ENCODE measurements around the gene UGT3A2.
"Not testable (repeated sequence)": the region's sequence is repeated elsewhere in the genome, so short reads cannot be mapped to it uniquely, and the experiment has no call there.

UGT3A2 gene

GRCh38 chr5:36049949-36050348 lies 16.7 kb downstream of the UGT3A2 start:
- DNase-seq: no peak

- no peak for DNase-seq
These were observed 19.1 kb downstream of the UGT3A2 start for GRCh38 chr5:36047384-36048160.

- DNase-seq: no peak
These were observed 20.8 kb downstream of the UGT3A2 start for GRCh38 chr5:36045895-36046294.

- DNase-seq: no peak
These were observed 25.2 kb downstream of the UGT3A2 start for GRCh38 chr5:36041537-36041845.

GRCh38 chr5:36040651-36041536 lies 25.8 kb downstream of the UGT3A2 start:
- DNase-seq: no peak

- no peak for DNase-seq
These were observed 31.0 kb downstream of the UGT3A2 start for GRCh38 chr5:36035696-36036095.

GRCh38 chr5:36034536-36035134 lies 32.0 kb downstream of the UGT3A2 start:
- not testable (repeated sequence) for DNase-seq

GRCh38 chr5:36033486-36033885 lies 33.2 kb downstream of the UGT3A2 start:
- DNase-seq: no peak

GRCh38 chr5:36033047-36033446 lies 33.6 kb downstream of the UGT3A2 start:
- DNase-seq: no peak

GRCh38 chr5:36031223-36031622 lies 35.5 kb downstream of the UGT3A2 start:
- no peak for DNase-seq

GRCh38 chr5:36029914-36030313 lies 36.8 kb downstream of the UGT3A2 start:
- no peak for DNase-seq

GRCh38 chr5:36028816-36029465 lies 37.7 kb downstream of the UGT3A2 start:
- DNase-seq: no peak

- DNase-seq: no peak
These were observed 39.0 kb downstream of the UGT3A2 start for GRCh38 chr5:36027711-36028110.

- no peak for DNase-seq
These were observed 39.8 kb downstream of the UGT3A2 start for GRCh38 chr5:36026706-36027465.

GRCh38 chr5:36022246-36022645 lies 44.4 kb downstream of the UGT3A2 start:
- DNase-seq: not testable (repeated sequence)

GRCh38 chr5:36019584-36019983 lies 47.1 kb downstream of the UGT3A2 start:
- not testable (repeated sequence) for DNase-seq

GRCh38 chr5:36017622-36018021 lies 49.1 kb downstream of the UGT3A2 start:
- no peak for DNase-seq

- no peak for DNase-seq
These were observed 49.7 kb downstream of the UGT3A2 start for GRCh38 chr5:36017004-36017403.

GRCh38 chr5:36013182-36013581 lies 53.5 kb downstream of the UGT3A2 start:
- DNase-seq: no peak

GRCh38 chr5:36009698-36010097 lies 57.0 kb downstream of the UGT3A2 start:
- no peak for DNase-seq

- DNase-seq: no peak
These were observed 59.3 kb downstream of the UGT3A2 start for GRCh38 chr5:36007366-36007765.

GRCh38 chr5:36006163-36006562 lies 60.5 kb downstream of the UGT3A2 start:
- DNase-seq: no peak
